ENCODE measurements around the gene OSBPL2. TPM values are rescaled to one million over a fixed set of nuclear protein-coding genes. Genes with fewer than 3 reads are reported as not detected.

The OSBPL2 gene
- total RNA-seq, 1 donor from 2014 or later = 51.3 TPM

DNA sequence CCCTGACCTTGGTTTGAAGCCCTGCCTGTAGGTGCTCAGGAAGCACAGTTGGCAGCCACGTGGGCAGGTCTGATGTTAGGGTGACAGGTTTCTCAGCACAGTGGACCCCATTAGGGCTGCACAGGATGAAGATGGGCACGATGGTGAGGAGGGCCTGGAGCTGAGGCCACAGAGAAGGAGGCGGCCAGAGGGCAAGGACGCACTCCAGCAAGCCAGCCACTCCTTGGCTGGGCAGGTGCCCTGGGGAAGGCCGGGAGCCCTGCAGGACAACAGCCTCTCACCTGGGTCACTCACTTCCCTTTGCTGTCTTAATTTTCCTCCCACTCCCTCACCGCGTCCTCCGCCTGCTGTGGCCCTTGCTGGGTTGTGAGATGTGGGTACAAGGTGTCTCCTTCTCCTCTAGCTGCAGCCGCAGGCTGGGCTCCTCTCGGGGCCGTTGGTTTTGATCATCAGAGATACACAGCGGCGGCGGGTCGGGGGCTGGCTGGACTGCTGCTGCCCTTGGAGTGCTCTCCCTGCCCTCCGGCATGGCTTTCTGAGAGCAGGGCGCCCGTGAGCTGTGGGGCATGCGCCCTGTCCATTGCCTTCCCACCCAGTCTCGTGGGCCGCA, 5.7 kb downstream of the OSBPL2 start:
- Histone ChIP-seq H3K9me3 (no peaks in the 10 kb centered on the region), H3K36me3 (peaks cover 0 to 12% of the 10 kb centered on the region in 2 donors), H3K4me3 (no peak overlapping the region), H3K27ac (no peak overlapping the region), H3K4me1 (peaks cover 79% of the 10 kb centered on the region), H3K27me3 (no peaks in the 10 kb centered on the region)
- TF ChIP-seq POLR2AphosphoS5 (IDR thresholded peaks at IDR 0.05; ENCODE audit: insufficient read depth in 1 of 2, low read depth in 1 of 2) (no peak), POLR2A (IDR thresholded peaks at IDR 0.05) (no peak)
- TF ChIP-seq, protein P1, sequence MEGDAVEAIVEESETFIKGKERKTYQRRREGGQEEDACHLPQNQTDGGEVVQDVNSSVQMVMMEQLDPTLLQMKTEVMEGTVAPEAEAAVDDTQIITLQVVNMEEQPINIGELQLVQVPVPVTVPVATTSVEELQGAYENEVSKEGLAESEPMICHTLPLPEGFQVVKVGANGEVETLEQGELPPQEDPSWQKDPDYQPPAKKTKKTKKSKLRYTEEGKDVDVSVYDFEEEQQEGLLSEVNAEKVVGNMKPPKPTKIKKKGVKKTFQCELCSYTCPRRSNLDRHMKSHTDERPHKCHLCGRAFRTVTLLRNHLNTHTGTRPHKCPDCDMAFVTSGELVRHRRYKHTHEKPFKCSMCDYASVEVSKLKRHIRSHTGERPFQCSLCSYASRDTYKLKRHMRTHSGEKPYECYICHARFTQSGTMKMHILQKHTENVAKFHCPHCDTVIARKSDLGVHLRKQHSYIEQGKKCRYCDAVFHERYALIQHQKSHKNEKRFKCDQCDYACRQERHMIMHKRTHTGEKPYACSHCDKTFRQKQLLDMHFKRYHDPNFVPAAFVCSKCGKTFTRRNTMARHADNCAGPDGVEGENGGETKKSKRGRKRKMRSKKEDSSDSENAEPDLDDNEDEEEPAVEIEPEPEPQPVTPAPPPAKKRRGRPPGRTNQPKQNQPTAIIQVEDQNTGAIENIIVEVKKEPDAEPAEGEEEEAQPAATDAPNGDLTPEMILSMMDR (IDR thresholded peaks at IDR 0.05) = no peak
- intact Hi-C loops (cut with DNase I) = loop anchor here (5.0 kb wide), 1 partner anchor 1843 kb away; no protein-coding TSS in a partner anchor
- no peak for DNase-seq (ENCODE audit: extremely low spot score in 2 of 2)

GRCh38 chr20:62244644-62245108, 6.4 kb downstream of the OSBPL2 start:
- Histone ChIP-seq H3K27me3 (no peaks in the 10 kb centered on the region), H3K9me3 (no peaks in the 10 kb centered on the region), H3K36me3 (peaks cover 0 to 12% of the 10 kb centered on the region in 2 donors), H3K4me3 (no peak overlapping the region), H3K4me1 (peaks cover 73% of the 10 kb centered on the region), H3K27ac (no peak overlapping the region)
- TF ChIP-seq POLR2AphosphoS5 (IDR thresholded peaks at IDR 0.05; ENCODE audit: insufficient read depth in 1 of 2, low read depth in 1 of 2) (no peak), POLR2A (IDR thresholded peaks at IDR 0.05) (no peak)
- TF ChIP-seq, protein P1 (IDR thresholded peaks at IDR 0.05) = no peak
- DNase-seq (ENCODE audit: extremely low spot score in 2 of 2) = no peak
- intact Hi-C loops (cut with DNase I) = loop anchor here (5.0 kb wide), 1 partner anchor 1843 kb away; no protein-coding TSS in a partner anchor

DNA sequence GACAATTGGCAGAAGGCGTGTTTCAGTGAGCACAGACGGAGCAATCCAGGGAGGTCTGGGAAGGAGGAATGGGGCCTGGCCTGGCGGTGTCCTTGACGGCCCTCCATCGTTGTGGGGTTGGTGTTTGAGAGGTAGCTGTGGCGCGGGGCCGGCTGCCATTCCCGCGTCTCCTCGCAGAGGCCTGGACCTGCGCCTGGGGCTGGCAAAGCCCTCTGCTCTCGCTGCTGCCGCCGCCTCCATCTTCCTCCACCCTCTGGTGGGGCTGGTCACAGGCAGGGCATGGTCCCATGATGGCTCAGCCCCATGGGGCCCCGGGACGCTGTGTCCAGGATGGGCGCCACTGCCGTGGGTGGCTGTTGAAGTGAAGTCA, 7.6 kb downstream of the OSBPL2 start:
- H3K27me3 ChIP-seq = no peaks in the 10 kb centered on the region
- no peak for DNase-seq (ENCODE audit: extremely low spot score in 2 of 2)
- intact Hi-C loops (cut with DNase I) = no loop called here

GRCh38 chr20:62246431-62246830, 8.1 kb downstream of the OSBPL2 start:
- no peak for TF ChIP-seq POLR2A (IDR thresholded peaks at IDR 0.05)
- TF ChIP-seq, protein P1 (IDR thresholded peaks at IDR 0.05) = no peak
- TF ChIP-seq POLR2AphosphoS5 (IDR thresholded peaks at IDR 0.05; ENCODE audit: insufficient read depth in 1 of 2, low read depth in 1 of 2) = no peak
- Histone ChIP-seq H3K4me1 (peaks cover 71% of the 10 kb centered on the region), H3K27me3 (no peaks in the 10 kb centered on the region), H3K36me3 (peaks cover 0 to 12% of the 10 kb centered on the region in 2 donors), H3K27ac (no peak overlapping the region), H3K4me3 (no peak overlapping the region), H3K9me3 (no peaks in the 10 kb centered on the region)
- intact Hi-C loops (cut with DNase I) = no loop called here
- no peak for DNase-seq (ENCODE audit: extremely low spot score in 2 of 2)

More for the DNA sequence above, 7.6 kb downstream of the OSBPL2 start:
- H3K27ac ChIP-seq = no peak overlapping the region
- TF ChIP-seq, protein P1 (IDR thresholded peaks at IDR 0.05) = no peak
- TF ChIP-seq POLR2AphosphoS5 (IDR thresholded peaks at IDR 0.05; ENCODE audit: insufficient read depth in 1 of 2, low read depth in 1 of 2) (no peak), POLR2A (IDR thresholded peaks at IDR 0.05) (no peak)
- peaks cover 0 to 12% of the 10 kb centered on the region in 2 donors for H3K36me3 ChIP-seq
- H3K4me3 ChIP-seq = no peak overlapping the region
- H3K4me1 ChIP-seq = peaks cover 75% of the 10 kb centered on the region
- H3K9me3 ChIP-seq = no peaks in the 10 kb centered on the region

All from vagina (tissue), 2 donors.